GDM1 (cell line): ENCODE measurements around the gene PSG6.
"Not testable (repeated sequence)": the region's sequence is repeated elsewhere in the genome, so short reads cannot be mapped to it uniquely, and the experiment has no call there.

Experiments used
- DNase-seq: peaks from one replicate; lab custom pipeline; 2025; lab: John Stamatoyannopoulos, UW

PSG6 gene

DNA sequence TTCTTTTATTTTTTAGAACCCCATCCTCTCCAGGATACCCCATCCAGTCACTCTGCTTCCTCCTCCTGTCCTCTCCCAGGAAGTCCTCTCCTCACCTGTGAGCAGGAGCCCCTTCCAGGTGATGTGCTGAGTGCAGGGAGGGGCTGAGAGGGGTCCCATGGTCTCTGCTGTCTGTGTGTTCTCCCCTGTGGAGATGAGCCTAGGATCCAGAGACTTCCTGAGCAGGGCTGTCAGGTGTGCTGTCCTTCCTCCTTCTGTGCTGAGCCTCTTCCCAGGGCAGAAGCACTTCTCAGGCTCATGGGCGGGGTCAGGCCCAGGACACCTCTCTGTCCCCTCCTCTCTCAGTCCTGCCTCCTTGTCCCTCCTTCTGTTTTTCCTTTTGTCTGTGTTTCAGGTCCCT, at the start of gene PSG6:
PSG6 (minus strand) TSS at position 261 of the 400 bp plus-strand sequence; CDS start at position 159, 102 bp downstream.
- not testable (repeated sequence) for DNase-seq

DNA sequence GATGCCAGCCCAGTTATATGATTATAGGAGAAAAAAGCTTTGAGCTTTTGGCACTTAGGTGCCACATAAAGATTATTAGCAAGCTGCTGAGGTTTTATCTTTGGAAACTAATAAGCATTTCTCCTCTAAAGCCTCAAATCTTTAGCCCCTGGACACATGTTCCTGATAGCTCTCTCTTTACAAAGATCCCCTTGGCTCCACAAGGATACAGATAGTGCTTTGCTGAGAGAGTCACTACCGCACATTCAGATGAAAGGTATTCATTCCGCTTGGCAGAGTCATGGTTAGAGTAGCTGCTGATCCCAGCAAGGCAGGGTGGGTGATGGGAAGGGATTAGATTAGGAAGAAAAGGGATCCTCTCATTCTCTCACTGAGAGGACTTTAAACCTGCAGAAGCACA, 47.5 kb upstream of the PSG6 start:
- DNase-seq = no peak

DNA sequence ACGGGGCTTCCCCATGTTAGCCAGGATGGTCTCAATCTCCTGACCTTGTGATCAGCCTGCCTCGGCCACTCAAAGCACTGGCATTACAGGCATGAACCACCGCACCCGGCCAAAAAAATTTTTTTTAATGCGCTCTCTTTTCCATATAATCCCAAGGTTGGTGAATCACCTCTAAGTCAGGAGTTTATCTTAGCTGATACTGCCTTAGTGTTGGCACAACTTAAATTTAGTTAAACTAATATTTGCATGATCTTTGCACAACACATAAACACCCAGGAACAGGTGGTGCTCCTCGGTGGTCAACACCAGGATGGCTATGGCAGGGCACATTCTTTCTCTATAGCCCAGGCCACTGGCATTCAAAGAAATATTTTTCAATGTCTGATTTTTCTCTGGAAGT, 43.4 kb upstream of the PSG6 start:
- no peak for DNase-seq

DNA sequence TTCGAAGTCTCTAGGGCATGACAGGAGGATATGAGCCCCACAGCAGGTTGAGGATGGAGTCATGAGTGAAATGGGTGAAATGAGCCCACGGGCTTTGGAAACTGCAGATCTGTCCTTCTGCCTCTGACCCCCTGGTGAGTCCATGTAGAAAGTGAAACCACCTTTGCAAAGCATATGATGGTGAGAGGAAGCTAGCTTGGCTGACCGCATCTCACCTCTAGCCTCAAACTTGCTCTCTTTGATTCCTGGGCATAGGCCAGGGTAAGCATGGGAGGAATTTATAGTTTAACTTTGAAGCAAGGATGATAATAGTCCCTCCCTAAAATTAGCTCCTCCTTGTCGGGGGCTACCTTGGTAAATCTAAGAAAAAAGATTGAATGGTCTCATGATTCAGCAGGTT, 34.4 kb upstream of the PSG6 start:
- DNase-seq = not testable (repeated sequence)

DNA sequence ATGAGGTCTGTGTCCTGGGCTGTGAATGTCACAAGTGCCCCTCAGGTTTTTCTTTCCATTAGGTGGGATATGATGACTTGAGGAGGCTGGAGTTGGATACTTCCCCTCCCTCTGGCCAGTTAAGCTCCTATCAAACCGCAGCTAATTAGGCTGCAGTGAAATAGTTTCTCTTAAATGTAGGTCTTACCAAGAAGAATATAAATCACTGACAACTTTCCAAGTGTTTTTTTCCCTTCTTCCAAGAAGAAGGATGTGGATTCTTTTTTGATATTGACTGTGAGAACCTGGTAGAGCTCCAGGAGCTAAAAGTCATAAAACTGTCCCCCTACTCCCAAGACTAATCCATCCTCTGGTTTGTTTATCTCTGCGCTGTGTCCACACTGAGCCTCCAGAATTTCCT, 33.8 kb upstream of the PSG6 start:
- not testable (repeated sequence) for DNase-seq

DNA sequence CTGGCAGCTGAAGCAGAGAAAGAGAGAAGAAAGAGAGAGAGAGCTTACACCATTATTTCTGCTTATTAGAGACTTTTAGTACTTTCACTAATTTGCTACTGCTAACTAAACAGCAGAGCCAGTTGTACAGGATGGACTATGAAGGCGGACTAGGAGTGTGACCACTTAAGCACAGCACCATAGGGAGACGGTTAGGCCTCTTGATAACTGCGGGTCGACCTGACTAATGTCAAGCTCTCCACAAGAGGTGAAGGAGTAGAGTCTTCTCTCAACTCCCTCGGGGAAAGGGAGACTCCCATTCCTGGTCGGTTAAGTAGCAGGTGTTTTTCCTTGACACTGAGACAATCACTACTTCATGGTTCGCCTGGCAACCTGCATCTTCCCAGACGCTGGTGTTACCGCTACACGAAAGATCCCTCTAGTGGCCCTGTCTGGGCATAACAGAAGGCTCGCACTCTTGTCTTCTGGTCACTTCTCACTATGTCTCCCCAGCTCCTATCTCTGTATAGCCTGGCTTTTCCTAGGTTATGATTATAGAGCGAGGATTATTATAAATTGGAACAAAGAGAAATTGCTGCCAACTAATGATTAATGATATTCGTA, 24.6 kb upstream of the PSG6 start:
- DNase-seq = no peak

DNA sequence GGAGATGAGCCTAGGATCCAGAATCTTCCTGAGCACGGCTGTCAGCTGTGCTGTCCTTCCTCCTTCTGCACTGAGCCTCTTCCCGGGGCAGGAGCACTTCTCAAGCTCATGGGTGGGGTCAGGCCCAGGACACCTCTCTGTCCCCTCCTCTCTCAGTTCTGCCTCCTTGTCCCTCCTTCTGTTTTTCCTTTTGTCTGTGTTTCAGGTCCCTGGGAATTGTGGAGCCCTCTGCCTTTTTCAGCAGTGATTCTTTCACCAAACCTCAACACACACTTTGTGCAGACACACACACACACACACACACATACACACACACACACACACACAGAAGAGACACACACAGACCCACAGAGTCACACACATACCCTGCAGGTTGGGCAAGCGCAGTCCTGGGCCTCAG, 19.4 kb upstream of the PSG6 start, which contains the start of gene PSG7:
PSG7 (minus strand) TSS at position 101 of the 400 bp plus-strand sequence. CDS start 131 bp downstream, outside the sequence.
- DNase-seq = not testable (repeated sequence)

DNA sequence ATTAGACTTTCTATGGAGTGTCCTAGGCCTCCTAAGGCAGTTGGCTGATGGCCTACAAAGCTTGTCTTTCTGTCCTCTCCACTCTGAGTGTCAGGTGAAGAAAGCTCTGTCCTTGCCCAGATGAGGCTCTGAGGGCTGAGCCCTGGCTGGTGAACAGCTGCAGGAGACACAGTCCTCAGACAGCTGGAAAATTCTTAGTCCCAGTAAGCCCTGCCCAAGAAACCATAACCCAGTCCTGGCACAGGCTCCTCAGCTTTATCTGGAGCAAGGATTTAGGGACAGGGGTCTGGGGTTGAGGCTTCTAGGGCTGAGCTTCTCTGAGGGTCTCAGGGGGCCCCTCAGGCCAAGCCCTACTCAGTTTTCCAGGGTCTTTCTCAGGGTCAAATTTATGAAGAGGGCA, 17.0 kb upstream of the PSG6 start:
- DNase-seq = not testable (repeated sequence)

DNA sequence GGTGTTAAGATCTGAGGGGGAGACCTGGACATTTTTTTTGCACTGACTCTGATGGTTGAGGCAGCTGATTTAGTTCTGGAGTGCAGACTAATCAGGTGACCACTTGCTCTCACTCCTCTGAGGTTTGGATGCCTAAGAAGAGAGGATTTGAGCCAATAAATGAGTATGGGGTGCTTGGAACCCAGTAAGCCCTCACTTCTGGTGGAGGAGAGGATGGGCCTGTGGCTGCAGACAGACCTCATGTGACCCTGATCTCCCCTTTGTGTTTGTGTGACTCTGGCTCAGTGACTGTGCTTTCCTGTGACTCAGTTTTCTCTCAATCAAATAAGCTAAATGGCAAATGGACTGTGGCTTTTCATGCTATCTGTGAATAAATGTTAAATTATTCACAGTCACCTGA, 16.5 kb upstream of the PSG6 start:
- not testable (repeated sequence) for DNase-seq

DNA sequence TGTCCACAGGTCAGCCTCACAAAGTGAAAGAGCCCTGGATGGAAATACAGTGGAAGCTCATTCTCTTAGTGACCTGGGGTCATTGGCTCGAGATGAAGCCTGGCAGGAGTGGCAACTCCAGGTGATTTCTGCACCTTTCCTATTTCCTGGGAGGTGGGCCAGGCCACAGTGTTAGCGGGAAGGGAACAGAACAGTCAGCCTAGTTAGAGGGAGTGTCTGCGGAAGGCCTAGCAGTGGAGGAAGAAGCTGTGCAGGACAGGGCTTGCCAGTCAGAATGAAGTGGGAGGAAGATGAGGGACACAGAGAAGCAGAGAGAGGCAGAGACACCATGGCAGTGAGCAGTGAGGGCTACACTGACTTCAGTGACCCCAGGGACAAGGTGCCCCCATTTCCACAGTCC, 15.7 kb upstream of the PSG6 start:
- DNase-seq = not testable (repeated sequence)

DNA sequence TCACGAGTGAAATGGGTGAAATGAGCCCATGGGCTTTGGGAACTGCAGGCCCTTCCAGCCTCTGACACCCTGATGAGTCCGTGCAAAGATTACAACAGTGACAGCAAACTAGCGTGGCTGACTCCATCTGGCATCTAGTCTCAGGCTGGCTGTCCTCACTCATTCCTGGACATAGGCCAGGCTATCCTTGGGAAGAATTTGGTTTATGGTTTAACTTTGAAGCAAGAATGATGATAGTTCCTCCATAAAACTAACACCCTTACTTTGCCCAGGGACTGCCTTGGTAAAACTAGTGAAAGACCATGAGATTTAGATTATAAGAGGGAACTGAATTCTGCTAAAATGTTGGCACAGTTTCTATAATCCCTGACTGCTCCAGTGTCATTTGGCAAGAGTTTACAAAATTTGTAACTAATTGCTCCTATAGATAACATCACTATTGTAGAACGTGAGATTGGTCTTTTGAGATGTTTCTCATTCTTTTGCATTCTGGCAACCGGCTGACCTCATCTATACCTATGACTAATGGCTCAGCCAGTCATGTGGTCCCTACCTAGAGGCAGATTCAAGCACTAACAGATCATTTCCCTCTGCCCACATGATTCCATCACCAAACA, 14.9 kb upstream of the PSG6 start:
- DNase-seq = not testable (repeated sequence)

DNA sequence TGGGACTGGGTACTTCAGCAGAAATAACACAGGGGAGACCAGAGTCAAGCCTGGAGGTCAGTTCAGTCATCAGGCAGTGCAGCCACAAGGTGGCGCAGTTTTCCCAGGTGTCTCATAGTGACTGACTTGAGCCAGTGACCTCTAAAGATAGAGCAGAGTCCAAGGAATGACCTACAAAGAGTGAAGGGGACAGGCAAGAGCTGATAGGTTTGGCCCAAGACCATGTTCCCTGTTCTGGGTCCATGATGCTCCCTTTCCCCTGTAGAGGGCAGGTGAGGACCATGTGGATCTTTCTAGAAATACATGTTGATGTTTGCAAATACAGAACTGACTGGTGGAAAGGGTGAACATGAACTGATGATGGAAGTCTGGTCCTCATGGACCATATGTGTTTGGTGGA, 12.5 kb upstream of the PSG6 start:
- DNase-seq = not testable (repeated sequence)

DNA sequence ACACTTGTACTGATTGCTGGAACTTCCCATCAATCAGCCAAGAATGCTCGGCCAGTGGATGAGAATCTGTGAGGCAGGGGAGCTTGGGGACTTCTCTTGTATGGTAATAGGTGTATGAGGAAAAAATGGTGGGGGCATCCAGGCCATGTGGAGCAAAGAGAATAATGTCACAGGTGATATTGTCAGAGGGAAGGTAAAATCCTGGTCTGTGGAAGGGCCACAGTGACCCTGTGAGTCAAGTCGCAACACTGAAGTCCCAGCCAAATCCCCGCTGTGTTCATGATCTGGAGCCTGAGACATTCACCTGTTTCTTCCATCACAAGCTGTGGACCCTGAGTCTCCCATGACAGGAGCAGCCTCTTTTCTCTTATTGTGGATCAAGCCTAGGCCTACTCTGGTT, 11.2 kb upstream of the PSG6 start:
- DNase-seq = no peak

DNA sequence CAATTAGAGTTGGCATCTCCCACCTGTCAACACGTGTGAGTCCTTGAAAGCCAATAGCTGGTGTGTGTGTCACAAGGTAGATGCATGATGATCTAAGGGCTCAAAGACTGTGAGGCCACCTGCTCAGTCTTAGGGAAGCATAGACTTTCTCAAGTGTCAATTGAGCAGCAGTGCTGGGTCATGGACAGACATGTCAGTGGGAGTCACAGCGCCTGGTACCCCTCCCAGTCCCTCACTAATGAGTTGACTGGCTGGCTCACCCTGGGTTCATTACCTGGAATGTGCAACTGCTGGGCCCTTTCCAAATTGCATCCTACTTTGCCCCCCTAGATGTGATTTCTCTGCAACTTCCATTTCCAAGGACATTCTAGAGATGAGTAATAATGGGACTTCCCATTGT, 9.1 kb upstream of the PSG6 start:
- no peak for DNase-seq

DNA sequence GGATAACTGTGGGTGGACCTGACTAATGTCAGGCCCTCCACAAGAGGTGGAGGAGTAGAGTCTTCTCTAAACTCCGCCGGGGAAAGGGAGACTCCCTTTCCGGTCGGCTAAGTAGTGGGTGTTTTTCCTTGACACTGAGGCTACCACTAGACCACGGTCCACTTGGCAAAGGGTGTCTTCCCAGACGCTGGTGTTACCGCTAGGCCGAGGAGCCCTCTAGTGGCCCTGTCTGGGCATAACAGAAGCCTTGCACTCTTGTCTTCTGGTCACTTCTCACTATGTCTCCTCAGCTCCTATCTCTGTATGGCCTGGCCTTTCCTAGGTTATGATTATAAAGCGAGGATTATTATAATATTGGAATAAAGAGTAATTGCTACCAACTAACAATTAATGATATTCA, 5.4 kb upstream of the PSG6 start:
- DNase-seq = not testable (repeated sequence)

DNA sequence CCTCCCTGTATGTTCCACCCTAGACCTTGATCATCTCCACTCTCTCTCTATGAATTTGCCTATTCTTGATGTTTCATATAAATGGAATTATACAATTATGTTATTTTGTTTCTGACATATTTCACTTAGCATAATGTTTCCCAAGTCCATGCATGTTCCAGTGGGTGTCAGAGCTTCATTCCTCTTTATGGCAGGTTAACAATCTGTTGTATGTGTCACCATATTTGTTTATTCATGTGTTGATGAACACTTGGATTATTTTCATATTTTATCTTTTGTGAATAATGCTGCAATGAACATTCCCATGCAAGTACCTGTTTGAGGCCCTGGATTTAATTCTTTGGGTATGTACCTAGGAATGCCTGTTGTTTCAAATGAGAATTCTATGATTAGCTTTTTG, 3.3 kb upstream of the PSG6 start:
- DNase-seq = not testable (repeated sequence)

DNA sequence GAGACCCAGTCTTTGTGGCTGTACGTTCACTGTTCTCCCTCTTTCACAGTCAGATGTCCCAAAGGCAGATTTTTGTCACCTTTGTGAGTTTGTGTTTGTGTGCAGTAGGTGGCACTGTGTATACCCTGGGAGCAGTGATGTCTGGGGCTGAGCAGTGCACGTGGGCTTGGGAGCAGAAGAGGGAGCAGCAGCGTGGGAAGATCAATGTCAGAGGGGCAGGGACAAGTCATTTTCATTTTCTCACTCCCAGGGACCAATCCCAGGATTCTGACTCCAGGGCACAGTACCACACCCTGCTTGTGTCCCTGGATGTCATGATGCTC, 2.0 kb upstream of the PSG6 start:
- DNase-seq = no peak

DNA sequence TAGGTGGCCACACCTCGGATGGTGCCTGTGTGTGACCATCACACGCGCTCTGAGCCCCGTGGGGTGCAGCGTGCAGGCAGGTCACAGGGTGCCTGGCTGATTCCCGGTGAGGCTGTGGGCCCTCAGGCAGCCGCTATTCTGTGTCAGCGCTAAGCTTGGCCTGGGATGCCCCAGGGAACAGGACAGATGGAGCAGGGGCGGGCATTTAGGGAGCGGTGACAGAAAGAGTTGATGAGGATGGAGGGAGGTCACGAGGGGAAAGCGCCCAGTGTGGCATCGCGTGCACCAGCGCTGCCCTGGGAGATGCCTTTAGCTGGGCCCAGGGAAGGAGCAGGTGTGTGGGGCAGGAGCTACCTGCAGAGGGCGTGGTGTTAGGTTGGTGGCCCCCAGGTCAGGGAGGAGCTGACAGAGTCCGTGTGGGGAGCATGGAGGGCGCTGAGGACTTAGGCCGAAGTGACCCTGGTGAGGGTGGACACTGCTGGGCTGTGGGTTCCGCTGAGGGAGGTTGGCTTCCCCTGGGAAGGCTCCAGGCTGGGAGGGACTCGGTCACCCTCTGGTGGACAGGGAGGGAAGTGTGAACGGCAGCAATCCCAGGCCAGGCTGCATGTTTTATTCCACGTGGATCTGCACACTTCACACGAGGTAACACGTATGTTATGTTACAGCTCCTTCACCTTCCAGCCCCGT, 1.5 kb upstream of the PSG6 start:
- not testable (repeated sequence) for DNase-seq

DNA sequence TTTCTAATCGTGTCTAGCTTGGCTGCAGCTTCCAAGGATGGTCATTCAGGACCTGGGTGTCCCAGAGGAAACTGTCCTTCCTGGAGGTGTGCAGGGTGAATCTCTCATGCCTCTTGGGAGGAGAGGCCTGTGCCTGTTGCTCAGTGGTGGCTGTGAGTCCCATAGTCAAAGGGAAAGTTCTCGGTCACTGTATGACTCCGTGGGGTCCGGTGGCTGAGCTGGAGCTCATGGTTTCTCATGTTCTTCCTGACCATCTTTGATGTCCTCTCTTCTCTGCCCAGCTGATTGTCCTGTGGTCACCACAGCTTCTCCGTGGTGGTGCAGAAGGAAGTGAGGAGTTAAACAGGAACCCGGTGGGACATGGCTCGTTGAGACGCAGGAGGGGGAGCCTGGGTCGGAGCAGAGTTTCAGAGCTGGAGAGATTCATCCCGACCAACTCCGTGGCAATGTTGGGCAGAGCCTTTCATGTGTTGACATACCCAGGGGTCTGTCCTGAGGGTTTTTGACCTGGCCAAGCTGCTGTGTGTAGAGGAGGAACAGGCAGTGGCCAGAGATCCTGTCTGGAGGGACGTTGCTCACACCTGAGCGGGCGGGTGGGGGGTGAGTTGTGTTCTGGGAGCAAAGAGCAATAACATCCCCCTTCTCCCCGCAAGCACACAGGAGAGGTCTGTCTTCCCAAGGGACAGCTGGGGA, 829 bp upstream of the PSG6 start:
- DNase-seq = not testable (repeated sequence)

DNA sequence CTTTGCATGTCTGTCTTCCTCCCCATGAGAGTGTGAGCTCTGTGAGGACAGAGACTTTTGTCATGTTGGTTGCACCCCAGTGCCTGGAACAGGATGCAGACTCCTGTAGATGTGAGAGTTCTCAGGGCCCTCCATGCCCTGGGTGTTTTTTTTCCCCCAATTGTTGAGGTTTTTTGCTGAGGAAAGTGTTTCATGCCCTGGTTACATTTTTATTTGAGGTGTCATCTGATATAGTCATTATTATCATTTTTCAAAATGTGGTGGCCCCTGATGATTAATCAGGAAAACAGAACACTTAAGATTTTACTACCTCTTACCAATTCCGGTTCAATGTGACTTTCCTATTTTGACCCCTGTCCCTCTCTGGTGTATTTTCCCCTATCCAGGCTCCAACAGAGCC, 763 bp downstream of the PSG6 start:
- not testable (repeated sequence) for DNase-seq

DNA sequence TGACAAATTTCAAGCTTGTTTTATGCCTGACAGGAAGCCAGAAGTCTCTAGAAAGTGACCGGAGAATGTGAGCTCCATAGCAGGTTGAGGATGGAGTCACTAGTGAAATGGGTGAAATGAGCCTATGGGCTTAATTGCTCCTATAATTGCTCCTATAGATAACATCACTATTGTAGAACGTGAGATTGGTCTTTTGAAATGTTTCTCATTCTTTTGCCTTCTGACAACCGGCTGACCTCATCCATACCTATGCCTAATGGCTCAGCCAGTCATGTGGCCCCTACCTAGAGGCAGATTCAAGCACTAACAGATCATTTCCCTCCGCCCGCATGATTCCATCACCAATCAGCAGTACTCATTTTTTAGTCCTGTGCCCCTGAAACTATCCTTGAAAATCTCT, 4.2 kb downstream of the PSG6 start:
- not testable (repeated sequence) for DNase-seq

DNA sequence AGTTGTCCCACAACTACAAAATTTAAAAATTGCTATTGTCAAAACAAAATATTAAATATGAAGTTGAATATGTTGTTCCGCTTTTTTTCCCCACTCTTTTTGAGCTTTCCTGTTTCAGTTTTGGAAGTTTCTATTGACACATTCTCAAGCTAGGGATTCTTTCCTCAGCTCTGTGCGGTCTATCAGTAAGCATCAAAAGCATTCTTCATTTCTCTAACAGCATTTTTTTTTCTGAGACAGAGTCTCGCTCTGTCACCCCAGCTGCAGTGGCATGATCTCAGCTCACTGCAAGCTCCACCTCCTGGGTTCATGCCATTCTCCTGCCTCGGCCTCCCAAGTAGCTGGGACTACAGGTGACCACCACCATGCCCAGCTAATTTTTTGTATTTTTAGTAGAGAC, 4.8 kb downstream of the PSG6 start:
- not testable (repeated sequence) for DNase-seq

DNA sequence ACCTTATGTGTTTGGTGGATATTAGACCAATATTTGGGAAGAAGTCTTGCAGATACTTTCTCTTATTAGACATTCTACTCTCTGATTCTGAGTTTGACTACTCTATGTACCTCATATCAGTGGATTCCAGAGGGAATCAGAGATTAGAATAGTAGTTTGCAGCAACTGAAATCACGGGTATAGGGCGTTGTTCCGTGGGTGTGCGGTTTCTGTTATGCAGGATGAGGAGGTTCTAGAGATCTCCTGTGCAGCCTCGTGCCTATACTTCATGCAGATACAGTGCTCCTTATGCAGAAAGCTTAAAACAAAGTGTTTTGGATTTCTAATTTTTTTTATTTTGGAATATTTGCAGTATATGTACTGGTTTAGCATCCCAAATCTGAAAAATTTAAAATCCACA, 6.0 kb downstream of the PSG6 start:
- not testable (repeated sequence) for DNase-seq
